ENCODE measurements around the gene CWC27.
"Not testable (repeated sequence)": the region's sequence is repeated elsewhere in the genome, so short reads cannot be mapped to it uniquely, and the experiment has no call there.

Gene CWC27

GRCh38 chr5:64929833-64930232 lies 161.1 kb downstream of the CWC27 start:
- DNase-seq = no peak

- no peak for DNase-seq
These were observed 162.1 kb downstream of the CWC27 start for GRCh38 chr5:64930672-64931318.

- DNase-seq = not testable (repeated sequence)
These were observed 170.7 kb downstream of the CWC27 start for GRCh38 chr5:64939422-64939771.

GRCh38 chr5:64939772-64940510 lies 171.2 kb downstream of the CWC27 start:
- no peak for DNase-seq

GRCh38 chr5:64942460-64942859 lies 173.7 kb downstream of the CWC27 start:
- DNase-seq = no peak

- no peak for DNase-seq
These were observed 176.1 kb downstream of the CWC27 start for GRCh38 chr5:64944868-64945267.

- DNase-seq = no peak
These were observed 178.3 kb downstream of the CWC27 start for GRCh38 chr5:64947031-64947430.

- no peak for DNase-seq
These were observed 179.1 kb downstream of the CWC27 start for GRCh38 chr5:64947801-64948200.

- DNase-seq = no peak
These were observed 180.6 kb downstream of the CWC27 start for GRCh38 chr5:64949331-64949730.

- DNase-seq = no peak
These were observed 184.4 kb downstream of the CWC27 start for GRCh38 chr5:64952951-64953673.

- no peak for DNase-seq
These were observed 185.8 kb downstream of the CWC27 start for GRCh38 chr5:64954518-64954917.

GRCh38 chr5:64958757-64959391 lies 190.1 kb downstream of the CWC27 start:
- peak; percentile 34 to 60 for DNase-seq

GRCh38 chr5:64963278-64963677 lies 194.5 kb downstream of the CWC27 start:
- DNase-seq = no peak

- DNase-seq = no peak
These were observed 199.9 kb downstream of the CWC27 start for GRCh38 chr5:64968591-64969110.

- no peak for DNase-seq
These were observed 200.8 kb downstream of the CWC27 start for GRCh38 chr5:64969578-64969977.

- peak in 1 of 2 donors; percentile 34 for DNase-seq
These were observed 202.8 kb downstream of the CWC27 start for GRCh38 chr5:64971513-64971912.

GRCh38 chr5:64971990-64972389 lies 203.3 kb downstream of the CWC27 start:
- no peak for DNase-seq

GRCh38 chr5:64972591-64972990 lies 203.9 kb downstream of the CWC27 start:
- no peak for DNase-seq

- no peak for DNase-seq
These were observed 204.5 kb downstream of the CWC27 start for GRCh38 chr5:64973215-64973614.

- peak in 1 of 2 donors; percentile 21 for DNase-seq
These were observed 209.0 kb downstream of the CWC27 start for GRCh38 chr5:64977779-64978178.

- DNase-seq = no peak
These were observed 209.8 kb downstream of the CWC27 start for GRCh38 chr5:64978546-64978945.

GRCh38 chr5:64979531-64979930 lies 210.8 kb downstream of the CWC27 start:
- no peak for DNase-seq

GRCh38 chr5:64980176-64980575 lies 211.4 kb downstream of the CWC27 start:
- no peak for DNase-seq

All from inflammatory macrophage treated with lipopolysaccharide for 1 hour (primary cell).